Lung microvascular endothelial cell (primary cell): ENCODE data around the gene SLC49A4. TPM values are rescaled to one million over a fixed set of nuclear protein-coding genes. Genes with fewer than 3 reads are reported as not detected.
A peak's percentile ranks its signal among the peaks of the same experiment; 100 is the strongest.

ENCODE experiments used
- DNase-seq, 2 donors: peaks; one replicate each; pipeline versions ENCODE4 v3.0.0 to v3.0.0-alpha.2; 2010; ENCODE audit warnings: low read depth in 2 of 2
- total RNA-seq: library from RNA; depleted of rRNA; stranded (reverse); fragments of >200 nt; gene quantifications from 2 replicates; pipeline ENCODE4 v1.2.1, GENCODE V29; 2014

The SLC49A4 gene
- total RNA-seq, 1 donor from 2014 or later: 10.9 TPM

DNA sequence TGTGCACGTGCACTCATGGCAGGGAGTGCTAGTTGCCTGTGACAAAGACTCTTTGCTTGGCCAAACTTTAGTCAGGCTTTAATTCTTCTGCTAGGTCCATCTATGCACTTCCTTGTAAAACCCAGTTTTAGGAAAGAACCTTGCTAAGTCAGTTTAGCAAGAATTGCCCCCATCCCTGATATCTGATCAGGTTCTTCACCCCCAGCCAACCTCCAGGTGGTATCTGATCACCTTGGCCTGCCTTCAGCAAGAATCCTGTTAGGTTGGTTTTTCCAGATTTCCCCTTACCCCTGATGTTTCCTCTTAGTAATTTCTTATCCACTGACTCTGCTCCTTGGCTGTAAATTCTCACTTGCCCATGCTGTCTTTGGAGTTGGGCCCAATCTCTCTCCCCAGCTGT is 9.6 kb upstream of the SLC49A4 start:
- DNase-seq: no peak

DNA sequence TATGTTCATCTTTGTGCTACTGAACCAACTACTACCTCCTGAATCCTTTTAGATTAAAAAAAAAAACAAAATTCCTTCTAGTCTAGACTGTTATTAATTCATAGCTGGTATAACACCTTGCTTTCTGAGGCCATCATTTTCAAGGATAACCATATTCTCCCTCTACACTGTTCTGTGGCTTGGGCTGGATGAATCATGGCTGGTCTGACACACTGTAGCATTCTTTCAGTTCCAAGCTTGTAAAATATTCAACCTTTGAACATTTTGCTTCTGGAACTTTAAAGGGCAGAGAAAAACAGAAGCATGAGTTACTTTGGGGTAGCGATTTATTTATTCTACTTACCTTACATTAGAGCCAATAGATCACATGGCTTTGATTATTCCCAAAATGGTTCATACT is 8.8 kb upstream of the SLC49A4 start:
- peak in 1 of 2 donors; percentile 13 for DNase-seq

DNA sequence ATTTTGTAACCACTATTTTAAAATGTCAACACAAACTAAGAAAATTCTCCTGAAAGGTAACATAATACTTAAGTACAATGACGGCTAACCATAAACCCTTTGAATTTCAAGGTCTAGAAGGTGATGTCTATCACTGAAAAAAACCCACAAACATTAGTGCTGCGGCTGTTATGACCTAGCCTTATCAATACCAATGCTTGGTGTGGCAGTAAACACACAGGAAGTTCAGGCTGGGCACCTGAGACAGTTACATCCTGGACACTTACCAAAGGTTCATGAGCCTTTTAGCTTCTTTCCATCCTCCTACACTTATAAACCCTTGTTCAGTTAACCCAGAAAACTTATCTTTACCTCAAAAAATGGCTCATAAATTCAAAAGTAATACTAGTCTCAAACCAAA is 7.0 kb upstream of the SLC49A4 start:
- no peak for DNase-seq

DNA sequence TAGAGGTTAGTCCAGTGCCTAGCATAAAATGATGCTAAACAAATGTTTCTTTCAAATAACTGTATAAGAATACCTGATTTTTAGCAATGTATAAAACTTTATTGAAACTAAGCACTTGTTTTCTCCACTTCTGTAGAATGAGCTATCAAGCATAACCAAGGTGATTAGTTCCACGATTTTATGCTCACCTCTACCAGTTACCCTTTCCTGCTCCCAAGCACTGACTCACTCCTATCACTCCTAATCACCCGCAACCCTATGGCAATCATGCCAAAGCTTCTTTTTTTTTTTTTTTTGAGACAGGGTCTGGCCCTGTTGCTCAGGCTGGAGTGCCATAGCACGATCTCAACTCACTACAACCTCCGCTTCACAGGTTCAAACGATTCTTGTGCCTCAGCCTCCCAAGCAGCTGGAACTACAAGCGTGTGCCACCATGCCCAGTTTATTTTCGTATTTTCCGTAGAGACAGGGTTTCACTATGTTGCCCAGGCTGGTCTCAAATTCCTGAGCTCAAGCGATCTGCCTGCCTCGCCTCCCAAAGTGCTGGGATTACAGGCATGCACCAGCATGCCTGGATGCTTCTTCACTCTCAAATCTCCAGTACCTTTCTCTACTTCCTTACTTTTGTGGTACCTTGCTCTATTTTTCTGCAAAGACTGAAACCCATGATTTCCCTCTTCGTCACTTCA is 5.1 kb upstream of the SLC49A4 start:
- no peak for DNase-seq

DNA sequence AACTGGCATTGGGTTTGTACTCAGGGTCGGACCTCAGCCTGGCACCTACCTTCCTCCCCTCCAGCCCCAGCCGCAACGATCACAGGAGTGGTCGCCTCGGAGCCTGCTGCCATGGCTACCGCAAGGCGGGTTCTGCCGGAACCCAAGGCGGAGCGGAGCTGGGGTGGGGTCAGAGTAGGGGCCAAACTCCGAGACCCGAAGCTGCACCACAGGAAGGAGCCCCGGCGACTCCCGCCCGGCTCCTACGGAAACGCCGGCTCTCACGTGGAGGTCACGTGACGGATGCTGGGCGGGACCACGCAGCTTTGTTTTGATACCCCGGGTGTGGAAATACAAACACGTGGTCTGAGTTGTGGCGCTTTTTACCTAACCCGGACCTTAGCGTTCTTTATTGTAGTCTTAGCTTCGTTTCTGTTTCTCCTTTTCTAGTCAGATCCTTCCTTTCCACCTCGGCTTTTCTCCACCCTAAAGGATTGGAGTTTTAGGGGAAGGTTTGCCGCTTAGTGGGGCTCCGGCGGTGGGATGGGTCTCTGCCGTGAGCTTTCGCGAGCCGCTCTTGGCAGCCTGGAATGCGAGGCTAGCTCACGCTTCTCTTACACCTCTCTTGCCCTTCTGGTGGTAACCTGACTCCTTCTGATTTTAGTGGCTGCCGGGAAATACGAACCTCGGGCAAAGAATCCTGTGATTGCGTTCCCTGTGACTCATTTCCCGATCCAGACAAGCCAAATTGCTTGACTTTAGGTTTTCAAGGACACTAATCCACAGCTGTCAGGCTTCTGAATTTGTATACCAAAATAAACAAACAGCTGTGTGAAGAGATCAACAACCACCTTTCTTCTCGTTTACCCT is 1.1 kb upstream of the SLC49A4 start, which contains the start of gene HSPBAP1:
TSS of gene HSPBAP1 (minus strand) at position 264 of the 849 bp plus-strand sequence. CDS start at position 113, 151 bp downstream.
- peak; percentile 93 for DNase-seq

DNA sequence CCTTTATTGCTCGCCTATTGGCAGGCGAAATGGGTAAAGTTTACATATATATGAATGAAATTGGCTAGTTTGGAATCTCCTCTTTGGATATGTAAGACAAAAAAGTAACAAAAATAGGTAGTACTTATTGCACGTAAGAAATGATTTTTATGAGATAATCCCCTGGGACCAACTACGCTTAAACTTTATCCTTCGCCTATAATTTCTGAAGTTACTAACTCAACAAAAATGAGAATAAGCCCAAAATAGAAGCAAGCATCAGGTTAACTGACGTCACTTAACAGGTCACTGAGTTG is 438 bp upstream of the SLC49A4 start:
- no peak for DNase-seq

DNA sequence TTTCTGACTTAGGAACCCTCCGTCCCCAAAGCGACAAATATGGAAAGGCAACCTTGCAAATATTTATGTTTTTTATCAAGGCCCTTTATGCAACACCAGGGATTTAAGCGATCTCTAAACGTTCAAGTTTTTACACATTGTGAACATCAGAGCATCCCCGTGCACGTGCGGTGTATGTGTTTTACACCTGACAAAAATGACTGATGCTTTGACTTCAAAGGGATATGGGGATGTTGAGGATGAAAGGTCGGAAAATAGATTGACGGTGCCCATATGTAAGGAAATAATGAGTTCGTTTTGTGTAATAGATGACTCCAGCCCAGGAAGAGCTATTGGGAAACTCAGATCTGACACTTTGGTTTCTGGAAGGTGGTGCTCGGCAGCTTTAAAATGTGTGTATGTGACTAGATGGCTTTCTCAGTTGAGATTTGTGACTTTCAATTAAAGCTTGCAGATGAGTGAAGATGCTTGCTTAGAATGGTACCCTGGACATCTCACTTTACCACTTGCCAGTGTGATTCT is 866 bp downstream of the SLC49A4 start:
- no peak for DNase-seq

DNA sequence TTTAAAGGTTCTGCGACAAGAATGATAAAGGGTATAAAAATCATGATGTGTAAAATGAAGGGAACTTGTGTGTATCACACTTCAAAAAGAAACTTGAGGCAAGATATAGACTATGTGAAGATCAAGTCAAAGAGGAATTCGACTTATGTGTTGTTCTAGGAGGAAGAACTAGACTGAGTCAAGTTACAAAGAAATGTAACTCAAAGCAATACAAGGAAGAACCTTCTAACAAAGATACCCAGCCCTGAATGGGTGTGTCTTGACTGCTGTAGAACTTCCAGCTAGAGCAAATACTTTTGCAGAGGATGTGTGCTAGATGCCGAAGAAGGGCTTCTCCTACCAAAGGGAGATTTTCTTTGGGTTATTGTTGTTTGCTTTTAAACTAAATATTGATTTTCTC is 2.4 kb downstream of the SLC49A4 start:
- DNase-seq: no peak

DNA sequence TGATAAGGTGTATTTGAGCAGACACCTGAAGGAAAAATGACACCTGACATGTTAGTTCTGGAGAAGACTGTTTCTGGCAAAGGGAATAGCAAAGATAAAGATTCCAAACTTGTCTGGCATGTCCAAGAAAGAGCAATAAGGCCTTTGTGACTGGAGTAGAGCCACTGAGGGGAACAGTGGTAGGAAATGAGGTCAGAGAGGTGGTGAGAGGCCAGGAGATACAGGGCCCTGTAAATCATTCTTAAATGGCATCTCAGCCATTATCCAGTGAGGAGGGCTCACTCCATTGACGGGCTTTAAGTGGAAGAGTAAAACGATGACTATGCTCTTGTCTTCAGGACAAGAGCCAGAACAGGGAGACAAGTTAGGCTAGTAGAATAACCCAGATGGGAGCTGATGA is 4.5 kb downstream of the SLC49A4 start:
- DNase-seq: no peak

DNA sequence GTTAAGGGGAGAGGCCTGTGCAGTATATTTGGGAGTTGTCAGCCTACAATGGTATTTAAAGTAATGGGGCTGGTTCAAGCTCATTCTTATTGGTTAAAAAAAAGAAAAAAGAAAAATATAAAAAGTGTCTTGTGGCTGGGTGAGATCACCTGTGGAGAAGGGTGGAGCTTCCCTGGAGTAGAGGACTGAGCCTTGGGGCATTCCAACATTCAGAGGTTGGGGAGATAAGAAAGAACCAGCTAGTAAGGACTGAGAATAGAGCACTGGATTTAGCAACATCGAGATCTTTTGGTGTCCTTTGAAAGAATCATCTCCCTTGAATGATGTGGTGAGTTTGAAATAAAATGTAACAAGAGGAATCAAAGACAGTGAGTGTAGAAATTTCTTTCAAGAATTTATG is 5.2 kb downstream of the SLC49A4 start:
- DNase-seq: no peak

DNA sequence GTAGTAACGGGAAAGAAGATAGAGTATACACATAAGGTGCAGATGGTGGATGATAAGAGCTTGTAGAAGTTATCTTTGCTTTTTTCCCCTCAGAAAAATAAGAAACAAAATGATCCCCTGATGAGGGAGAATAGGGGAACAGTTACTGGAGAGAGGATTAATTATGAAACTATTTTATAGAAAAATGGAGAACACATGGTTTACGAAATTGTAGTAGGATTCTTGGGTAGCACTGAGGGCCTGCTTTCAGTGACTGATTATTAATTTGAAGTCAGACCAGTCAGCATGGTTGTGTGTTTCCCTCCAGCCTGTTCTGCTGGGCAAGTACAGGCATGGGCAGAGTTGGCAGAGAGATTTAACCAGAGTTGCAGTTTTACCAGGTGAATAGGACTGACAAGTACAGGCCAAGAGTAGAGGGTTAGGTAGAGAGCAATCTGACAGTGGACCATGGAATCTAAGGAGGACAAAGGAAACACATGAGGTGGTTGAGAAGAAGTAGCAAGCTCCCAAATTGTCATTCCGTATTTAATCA is 5.9 kb downstream of the SLC49A4 start:
- no peak for DNase-seq

DNA sequence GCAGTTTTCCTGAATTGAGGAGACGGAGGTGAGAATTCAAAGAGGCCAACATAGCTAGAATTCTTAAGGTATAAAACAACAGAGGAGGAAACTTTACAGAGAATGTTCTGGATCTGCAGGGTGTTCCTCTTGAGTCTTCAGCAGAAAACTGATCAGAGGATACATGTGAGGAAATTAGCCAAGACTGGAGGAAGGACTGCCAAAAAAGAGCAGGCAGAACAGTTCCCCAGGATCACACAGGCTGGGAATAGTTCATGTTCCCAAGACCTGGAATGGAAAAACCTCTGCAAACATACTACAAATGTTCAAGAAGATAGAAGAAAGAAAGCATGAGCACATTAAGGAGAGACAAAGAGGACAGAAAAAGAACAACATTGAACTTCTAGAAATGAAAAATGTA is 7.5 kb downstream of the SLC49A4 start:
- no peak for DNase-seq

DNA sequence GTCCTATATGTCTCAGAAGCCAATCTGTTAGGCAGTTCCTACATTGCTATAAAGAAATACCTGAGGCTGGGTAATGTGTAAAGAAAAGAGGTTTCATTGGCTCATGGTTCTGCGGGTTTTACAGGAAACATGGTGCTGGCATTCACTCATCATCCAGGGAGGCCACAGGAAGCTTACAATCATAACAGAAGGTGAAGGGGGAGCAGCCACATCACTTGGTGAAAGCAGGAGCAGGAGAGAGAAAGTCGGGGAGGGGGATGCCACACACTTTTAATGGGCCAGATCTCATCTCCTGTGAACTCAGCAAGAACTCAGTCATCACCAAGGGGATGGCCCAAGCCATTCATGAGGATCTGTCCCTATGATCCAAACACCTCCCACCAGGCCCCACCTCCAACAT is 9.1 kb downstream of the SLC49A4 start:
- no peak for DNase-seq

DNA sequence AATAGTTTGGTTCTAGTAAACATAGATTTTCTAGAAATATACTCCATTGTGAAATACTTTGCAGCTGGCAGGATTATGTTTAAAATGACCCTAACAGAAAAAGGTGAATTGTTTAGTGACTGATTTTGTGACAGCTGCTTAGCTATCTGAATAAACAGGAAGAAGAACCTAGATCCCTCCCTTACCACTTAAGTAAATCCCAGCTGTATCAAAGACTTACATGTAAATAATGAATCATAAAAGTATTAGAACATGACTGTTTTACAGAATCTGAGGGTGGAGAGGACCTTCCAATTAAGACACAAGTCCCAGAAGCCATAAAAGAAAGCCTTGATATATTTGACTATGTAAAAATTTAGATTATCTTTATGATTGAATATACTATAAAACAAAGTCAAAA is 15.9 kb downstream of the SLC49A4 start:
- DNase-seq: peak in 1 of 2 donors; percentile 9

DNA sequence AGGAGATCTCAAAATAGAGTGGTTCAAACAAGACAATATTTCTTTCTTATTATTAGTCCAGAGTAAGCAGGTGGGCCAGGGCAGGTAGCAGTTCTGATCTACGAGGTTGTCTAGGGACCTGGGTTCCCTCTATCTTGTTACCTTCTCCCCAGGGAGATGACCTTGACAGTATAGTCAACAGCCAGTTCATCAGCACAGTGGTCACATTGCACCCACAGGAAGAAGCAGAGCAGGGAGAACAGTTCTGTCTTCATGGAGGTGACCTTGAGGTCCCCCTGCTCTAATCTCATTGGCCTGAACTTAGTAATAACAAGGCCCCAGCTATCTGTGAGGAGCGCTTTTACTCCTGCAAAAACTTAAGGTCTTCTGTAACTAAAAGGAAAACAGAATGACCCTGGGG is 21.7 kb downstream of the SLC49A4 start:
- DNase-seq: no peak

DNA sequence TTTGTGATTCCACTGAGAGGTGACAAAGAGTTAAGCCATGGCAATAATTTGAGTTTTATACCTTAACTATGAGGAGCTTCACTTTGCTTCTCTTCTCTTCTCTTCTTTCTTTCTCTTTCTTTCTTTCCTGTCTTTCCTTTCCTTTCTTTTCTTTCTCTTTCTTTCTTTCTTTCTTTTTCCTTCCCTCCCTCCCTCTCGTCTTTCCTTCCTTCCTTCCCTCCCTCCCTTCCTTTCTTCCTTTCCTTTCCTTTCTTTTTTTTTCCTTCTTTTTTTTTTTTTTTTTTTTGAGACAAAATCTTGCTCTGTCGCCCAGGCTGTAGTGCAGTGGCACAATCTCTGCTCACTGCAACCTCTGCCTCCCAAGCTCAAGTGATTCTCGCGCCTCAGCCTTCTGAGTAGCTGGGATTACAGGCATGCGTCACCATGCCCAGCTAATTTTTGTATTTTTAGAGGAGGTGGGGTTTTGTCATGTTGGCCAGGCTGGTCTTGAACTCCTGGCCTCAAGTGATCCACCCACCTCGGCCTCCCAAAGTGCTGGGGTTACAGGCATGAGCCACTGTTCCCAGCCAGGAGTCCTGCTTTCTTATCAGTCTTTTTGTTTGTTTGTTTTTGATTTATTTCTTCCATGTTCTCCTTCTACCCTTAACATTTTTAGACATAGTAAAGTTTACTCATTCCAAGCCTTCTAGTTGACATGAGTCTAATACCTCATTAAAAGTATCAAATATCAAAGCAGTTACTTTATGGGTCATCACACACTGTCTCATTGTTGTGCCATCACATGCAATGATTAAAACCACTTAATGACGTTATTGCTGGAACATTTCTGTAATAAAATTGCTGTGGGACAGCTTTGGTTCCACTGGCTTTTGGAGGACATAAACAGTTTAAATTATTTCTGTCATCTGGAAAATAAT is 29.9 kb downstream of the SLC49A4 start:
- no peak for DNase-seq

DNA sequence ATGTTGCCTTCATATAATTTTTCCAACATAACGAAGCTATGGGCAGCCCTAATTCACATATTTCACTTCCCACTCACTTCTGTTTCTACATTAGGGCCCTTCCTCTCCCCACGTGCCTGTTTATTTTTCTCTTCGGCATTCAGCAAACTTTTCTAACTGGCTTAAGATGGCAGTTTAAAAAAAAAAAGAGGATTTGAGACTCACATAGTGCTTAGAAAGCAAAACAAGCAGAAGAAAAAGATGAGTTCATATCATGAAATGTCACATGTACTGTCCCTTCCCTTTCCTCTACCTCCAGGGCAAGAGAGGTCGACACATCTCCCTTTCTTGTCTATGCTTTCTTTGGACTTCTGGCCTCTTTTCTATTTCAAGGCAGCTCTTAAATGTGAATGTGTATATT is 30.6 kb downstream of the SLC49A4 start:
- no peak for DNase-seq

DNA sequence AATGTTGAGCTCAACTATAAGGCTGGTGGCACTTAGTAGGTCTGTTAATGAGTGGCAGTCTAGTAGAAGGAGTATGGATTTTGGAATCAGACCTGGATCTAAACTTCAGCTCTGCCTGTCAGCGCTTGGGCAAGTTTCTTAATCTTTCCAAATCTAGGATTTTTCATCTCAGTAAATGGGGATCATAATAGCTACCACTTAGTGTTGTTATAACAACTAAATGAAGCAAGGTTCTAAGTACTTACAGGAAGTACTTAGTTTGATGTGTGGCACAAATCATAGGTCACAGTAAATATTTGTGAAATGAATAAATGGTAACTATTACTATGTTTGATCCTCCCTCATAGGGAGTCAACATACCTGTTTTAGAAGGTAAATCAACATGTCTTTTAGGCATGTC is 31.4 kb downstream of the SLC49A4 start:
- no peak for DNase-seq

DNA sequence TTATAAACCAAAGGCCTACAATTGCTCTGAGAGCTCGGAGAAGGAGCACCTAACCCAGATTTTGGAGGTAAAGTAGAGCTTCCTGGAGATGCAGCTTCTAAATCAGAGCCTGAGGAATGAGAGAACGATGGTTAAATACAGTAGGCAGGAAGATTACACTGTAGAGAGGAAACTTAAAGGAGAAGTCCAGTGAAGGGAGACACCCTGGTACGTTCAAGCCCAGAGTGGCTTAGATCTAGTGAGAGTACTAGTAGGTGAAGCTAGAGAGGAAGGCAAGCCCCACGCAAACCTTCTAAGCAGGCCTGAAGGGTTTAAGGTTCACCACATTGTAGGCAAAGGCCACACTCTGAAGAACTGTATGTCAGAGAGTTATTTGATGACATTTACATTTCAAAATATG is 33.4 kb downstream of the SLC49A4 start:
- no peak for DNase-seq

DNA sequence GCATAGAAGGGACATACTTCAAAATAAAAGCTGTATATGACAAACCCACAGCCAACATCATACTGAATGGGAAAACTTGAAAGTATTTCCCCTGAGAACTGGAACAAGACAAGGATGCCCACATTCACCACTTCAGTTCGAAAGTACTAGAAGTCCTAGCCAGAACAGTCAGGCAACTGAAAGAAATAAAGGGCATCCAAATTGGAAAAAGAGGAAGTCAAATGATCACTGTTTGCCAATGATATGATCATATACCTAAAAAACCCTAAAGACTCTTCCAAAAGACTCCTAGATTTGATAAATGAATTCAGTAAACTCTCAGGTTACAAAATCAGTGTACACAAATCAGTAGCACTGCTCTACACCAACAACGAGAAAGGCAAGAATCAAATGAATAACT is 40.7 kb downstream of the SLC49A4 start:
- no peak for DNase-seq

DNA sequence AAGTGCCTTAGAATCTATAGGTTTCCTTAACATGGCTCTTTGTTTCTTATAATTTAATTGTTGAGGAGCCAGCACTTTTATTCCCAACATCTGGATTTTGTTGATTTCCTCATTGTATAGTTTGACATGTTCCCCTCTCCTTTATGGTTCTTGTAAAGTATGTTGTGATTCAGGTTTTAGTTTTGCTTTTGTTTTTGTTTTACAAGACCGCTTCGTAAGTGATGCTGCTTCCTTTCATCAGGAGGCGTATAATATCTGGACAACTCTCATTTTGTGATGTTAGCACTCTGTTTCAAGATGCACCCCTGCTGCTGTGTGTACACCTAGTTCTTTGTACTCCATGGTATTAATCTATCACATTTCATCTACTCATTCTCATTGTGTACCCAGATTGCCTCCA is 48.7 kb downstream of the SLC49A4 start:
- no peak for DNase-seq

DNA sequence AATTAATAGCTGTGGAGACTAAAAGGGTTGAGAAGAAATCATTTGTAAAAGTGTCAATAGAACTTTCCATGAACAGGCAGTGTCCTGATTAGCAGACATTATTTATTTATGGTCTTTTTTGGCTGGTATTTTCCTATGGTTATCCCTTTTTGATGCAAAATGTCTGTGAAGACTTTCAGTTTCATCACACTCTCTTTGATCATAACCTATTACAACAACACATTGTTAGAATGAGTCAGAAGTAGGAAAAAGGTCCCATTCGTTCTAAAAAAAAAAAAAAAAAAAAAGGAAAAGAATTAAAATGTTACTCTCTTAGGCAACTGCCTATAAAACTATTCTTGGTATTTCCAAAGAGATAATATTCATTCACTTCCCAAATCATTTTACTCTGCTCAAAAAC is 62.1 kb downstream of the SLC49A4 start:
- peak; percentile 11 to 43 for DNase-seq
